Dermis microvascular lymphatic vessel endothelial cell (primary cell): Measurements from ENCODE around the gene ARRDC2. TPM values are rescaled to one million over a fixed set of nuclear protein-coding genes. Genes with fewer than 3 reads are reported as not detected.
"Not testable (repeated sequence)": the region's sequence is repeated elsewhere in the genome, so short reads cannot be mapped to it uniquely, and the experiment has no call there.

ENCODE experiments used
- DNase-seq, 2 donors: peaks; one replicate each; pipeline versions ENCODE4 v3.0.0 to v3.0.0-alpha.2; 2010; ENCODE audit warnings: low read depth in 2 of 2
- total RNA-seq: library from RNA; depleted of rRNA; stranded (reverse); fragments of >200 nt; gene quantifications from 2 replicates; pipeline ENCODE4 v1.2.1, GENCODE V29; 2014

The ARRDC2 gene
- 41.1 and 108 TPM in 2 replicates for total RNA-seq

DNA sequence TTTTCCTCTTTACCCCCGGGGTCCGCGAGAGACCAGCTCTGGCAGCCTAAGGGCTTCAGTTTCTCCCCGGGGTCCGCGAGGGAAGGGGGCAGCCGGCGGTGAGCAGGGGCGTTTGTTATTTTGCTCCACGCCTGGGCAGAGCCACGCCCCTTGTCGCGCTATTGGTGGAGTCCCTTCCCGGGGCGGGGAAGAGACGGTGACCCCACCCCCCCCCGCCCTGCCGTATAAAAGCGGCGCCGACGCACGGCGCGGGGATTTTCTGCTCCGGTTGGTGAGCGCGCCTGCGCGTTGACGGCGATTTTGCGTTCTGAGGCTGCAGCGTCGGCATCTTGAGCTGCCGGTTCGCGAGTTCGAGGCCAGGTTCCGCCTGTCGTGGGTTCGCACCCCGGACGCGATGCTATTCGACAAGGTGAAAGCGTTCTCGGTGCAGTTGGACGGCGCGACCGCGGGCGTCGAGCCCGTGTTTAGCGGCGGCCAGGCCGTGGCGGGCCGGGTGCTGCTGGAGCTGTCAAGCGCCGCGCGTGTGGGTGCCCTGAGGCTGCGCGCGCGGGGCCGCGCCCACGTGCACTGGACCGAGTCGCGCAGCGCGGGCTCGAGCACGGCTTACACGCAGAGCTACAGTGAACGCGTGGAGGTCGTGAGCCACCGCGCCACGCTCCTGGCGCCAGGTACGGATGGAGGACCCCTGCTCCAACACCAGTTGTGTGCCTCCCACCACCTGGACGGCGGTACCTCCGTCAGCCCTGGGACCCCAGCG is at the start of gene ARRDC2:
Gene ARRDC2, plus strand, starts transcription at position 254 of the 757 bp plus-strand sequence. Its CDS starts 141 bp downstream, at position 395.
- peak; percentile 84 to 94 for DNase-seq

DNA sequence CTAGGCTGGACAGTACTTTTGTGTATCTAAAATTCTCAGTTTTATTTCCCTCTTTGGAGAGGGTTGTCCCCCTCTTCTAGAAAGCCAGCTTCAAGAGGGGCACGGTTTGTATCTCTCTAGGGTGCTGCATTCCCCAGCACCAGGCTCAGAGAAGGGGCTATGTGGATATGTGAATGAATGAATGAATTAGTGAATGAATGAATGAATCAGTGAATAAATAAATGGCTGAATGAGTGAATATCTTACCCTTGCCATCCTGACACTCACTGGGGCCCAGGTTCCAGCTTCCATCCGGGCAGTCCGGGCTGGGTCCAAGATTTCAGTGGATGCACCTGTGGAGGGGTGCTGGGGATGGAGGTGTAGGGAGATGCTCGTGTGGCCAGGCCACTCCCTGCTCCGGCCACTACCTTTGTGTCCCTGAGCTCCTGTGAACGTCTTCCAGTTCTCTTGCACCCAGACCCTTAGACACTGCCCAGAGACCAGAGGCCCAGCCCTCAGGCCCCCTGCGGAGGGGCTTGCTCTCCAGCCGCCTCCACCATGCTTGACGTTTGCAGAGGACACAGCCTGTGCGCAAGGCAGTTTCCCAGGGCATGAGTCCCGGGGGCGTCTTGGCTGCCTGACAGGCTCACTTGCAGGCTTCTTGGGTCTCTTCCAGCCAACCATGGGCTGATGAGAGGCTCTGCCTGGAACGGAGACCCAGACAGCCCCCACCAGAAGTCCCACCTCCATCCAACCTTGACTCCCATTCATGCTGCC is 43.9 kb upstream of the ARRDC2 start:
- DNase-seq, result no peak

DNA sequence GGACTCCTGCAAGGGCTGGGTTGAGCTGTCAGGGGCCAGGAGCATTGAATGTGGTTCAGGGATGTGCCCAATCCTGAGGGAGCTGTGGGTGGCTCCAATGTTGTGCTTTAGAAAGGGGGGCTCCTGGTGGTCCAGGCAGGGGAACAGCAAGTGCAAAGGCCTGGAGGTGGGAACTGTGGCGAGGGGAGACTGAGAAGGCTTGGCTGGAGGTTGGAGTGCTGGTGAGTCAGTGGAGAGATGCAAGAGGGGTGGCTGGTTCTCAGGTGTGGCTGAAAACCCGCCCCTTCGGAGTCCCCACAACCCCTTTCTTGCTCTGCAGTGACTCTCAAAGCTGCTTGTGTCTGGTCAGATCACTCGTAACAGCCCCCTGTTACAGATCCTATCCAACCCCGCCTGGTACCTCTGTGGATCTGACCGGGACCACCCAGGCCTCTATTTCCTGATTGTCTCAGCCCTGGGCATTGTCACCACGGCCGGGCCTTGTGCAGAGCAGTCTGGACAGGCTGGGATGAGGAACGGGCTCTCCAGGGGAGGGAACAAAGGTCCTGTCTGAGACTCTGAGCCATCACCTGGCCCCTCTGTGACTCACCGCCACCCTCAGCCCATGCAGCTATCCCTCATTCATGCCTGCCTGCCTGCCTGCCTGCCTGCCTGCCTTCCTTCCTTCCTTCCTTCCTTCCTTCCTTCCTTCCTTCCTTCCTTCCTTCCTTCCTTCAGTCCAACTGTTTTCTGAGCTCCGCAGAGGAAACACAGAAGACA is 42.4 kb upstream of the ARRDC2 start:
- no peak for DNase-seq

DNA sequence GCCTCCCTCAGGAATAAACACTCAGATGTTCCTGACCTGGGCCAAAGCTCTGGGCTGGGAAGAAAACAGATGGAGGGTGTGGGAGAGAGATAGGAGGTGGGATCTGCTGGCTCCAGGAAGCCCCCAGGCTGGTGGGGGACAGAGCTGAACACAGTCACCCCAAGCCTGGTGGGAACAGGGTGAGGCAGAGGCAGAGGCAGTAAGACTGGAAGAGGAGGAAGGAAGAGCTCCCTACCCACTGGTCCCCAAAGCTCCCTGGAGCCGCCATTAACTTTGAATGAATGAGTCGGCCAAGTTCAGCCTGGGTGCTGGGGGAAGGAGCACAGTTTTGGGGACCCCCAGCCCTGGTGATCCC is 41.9 kb upstream of the ARRDC2 start:
- no peak for DNase-seq

DNA sequence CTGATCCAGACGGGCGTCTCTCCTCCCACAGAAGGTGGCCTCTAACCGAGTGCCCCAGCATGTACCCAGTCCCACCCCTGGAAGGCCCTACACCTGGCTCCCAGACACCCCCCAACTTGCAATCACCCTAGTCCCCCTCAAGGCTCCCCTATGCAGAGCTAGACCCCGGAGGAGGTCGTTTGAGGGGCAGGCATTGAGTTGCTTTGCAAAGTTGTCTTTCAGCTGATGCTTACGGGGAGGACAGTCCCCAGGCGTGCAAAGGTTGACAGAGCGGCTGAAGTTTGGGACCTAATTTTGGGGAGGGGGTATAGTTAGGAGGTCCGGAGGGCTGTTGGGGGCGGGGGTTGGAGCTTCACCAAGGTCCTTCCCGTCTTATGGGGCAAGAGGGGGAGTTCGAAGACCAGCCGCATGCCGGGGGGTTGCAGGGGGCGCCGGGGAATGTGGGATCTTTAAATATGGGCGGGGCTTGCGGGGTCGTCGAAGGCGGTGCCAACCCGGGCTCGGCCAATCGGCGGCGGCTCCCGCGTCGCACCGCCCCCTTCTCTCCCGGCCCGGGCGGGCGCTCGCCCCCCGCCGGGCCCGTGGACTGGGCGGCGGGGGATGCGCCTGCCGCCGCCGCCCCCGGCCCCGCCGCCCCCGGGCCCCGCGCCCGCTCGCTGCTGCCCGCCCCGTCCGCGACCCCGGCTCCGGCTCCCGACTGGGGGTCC is 41.3 kb upstream of the ARRDC2 start, which contains the start of gene KCNN1:
Gene KCNN1, plus strand, starts transcription at position 558 of the 707 bp plus-strand sequence. CDS start 6,782 bp downstream, outside the sequence.
- no peak for DNase-seq

DNA sequence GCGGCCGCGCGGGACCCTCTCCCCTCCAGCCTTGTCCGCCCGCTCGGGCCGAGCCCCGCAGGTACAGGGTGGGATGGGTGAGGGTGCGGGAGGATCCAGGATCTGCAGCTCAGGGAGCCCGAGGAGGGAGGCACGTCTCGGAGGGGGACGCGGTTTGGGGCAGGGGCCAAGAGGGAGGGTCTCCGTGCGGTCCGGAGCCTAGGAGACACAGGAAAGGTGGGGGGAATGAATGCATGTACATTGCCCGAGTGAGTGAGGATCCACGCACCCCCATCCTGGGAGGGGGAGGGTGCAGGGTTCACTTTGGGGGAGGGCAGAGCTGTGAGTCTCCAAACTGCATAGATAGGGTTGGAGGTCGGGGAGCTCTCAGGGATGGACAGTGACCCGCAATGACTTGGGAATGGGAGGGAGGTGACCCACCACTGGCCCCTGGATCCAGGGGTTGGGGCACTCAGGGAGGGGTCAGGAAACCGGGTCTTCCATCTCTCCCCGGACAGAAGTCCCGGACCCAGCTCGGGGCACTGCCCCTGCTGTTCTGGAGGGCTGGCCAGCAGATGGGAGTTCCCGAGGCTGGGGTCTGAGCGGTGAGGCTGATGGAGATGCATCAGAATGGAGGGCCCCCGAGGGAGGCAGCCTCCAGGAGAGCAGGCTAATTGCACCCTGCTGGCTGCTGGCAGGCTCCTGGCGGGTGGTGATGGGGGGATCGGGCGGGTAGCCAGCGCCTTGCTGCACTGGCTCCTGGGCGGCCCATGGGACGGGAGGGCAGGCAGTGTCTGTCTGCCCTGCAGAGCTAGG is 40.5 kb upstream of the ARRDC2 start:
- DNase-seq, result no peak

DNA sequence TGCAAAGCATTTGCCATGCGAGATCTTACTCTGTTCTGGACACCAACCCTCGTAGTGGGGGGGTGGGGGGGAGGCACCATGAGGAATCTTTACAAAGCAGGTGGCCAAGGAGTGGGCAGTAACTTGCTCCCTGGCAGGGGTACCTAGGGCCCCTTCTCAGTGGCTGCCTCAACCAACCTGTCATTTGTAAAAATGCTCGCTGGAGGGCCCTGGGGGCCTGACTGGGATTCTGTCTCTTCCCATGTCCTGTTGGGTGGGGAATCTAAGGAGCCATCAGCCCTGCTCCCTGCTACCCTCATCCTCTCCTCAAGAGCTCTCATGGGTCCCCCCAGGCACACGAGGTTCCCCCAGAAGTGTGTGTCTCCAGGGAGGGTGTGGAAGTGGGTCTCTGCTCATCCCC is 39.6 kb upstream of the ARRDC2 start:
- no peak for DNase-seq

DNA sequence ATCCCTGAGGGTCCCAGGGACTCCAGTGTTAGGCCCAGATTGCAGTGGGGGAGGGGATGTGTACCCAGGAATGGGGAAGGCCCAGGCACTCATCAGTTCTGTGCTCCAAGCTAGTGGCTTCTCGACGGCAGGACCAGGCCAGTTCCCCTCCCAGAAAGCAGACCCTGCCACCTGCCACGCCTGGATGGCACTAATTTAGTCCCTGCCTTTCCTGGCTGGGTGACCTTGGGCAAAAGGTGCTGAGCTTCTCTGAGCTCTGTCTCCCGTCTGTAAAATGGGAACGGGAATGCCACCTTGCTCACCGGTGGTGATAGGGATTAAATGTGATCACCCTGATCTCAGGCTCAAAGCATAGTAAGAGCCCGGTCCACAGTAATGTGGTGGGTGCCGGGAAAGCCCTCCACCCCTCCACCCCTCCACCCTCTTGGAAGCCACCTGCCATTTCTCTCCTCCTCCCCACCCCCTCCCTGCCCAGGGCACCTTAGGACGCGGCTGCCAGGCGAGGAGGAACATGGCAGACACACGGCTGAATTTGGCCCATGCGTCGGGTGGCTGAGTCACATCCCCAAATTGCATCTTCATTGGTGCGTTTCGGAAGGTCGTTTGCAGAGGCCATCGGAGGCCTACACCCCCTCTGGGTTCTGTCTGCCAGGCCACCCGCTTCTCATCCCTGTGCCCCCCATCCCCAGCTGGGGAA is 38.7 kb upstream of the ARRDC2 start:
- no peak for DNase-seq

DNA sequence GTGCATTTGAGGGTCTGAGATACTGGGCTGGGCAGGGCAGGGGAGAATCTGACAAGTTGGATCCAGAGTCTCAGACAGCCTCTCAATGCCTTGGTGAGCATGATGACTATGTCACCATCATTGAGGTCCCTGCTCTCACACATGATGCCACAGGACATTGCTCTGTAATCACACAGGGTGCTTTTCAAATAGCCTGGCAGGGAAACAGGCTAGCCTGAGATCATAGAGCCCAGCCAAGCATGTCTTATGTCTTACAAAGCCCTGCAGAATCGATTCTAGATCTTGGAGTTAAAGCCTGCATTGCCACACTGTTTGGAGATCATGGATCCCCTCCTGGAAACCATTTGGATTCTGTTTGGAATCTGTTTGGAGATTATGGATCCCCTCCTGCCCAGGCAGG is 35.7 kb upstream of the ARRDC2 start:
- DNase-seq, result no peak

DNA sequence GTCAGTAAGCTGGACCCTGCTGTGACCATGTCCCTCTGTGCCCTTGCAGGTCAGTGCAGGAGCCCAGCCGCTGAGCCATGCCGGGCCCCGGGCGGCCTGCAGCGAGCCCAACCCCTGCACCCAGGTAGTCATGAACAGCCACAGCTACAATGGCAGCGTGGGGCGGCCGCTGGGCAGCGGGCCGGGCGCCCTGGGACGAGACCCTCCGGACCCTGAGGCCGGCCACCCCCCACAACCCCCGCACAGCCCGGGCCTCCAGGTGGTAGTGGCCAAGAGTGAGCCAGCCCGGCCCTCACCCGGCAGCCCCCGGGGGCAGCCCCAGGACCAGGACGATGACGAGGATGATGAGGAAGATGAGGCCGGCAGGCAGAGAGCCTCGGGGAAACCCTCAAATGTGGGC is 34.2 kb upstream of the ARRDC2 start:
- DNase-seq, result no peak

DNA sequence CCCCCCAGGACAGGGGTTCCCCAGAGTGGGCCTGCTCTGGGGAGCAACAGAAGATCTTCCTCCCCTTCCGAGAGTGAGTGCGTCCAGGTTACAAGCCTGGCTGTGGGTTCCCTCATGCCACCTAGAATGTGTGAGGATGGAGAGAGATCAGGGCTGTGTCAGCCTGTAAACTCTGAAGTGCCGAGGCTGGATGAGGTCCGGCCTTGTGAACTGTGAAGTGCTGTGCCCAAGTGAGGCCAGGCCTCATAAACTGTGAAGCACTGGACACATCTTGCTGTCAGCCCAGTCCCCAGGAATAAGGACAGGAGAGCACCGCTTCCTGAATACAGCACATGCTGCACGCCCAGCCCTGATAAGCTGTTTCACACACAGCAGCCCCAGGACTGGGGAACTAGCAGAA is 33.4 kb upstream of the ARRDC2 start:
- DNase-seq, result no peak

DNA sequence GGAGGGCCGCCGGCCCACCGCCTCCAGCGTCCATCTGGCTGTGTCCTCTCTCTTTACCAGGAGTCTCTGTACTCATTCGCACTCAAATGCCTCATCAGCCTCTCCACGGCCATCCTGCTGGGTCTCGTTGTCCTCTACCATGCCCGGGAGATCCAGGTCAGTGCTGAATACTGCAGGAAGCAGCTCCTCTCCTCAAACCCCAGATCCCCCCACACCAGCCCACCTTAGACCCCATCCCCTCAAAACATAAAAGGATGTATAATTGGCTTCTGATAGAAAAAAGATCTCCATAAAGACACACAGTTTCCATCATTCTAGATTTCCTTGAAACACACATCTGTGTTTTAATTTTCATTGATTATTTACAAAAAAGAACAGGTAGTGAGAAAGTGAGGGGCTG is 32.9 kb upstream of the ARRDC2 start:
- no peak for DNase-seq

DNA sequence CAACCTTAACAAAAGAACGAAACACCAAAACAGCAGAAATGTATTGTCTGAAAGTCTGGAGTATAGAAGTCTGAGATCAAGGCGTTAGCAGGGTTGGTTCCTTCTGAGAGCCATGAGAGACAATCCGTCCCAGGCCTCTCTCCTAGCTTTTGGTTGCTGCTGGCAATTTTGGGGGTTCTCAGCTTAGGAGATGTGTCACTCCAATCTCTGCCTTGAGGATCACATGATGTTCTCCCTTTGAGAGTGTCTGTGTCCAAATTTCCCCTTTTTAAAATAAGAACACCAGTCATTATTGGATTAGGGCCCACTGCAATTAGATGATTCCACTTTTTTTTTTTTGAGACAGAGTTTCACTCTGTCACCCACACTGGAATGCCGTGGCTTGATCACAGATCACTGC is 30.9 kb upstream of the ARRDC2 start:
- no peak for DNase-seq

DNA sequence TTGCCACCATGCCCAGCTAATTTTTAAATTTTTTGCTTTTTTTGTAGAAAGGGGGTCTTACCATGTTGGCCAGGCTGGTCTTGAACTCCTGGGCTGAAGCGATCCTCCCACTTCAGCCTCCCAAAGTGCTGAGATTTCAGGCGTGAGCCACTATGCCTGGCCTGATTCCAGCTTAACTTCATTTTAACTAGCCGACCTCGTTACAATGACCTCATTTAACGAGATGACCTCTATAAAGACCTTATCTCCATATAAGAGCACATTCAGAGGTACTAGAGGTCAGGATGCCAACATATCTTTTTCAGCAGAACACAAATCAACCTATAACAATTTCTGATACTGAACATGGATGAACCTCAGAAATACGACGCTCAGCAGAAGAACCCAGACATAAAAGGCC is 30.5 kb upstream of the ARRDC2 start:
- no peak for DNase-seq

DNA sequence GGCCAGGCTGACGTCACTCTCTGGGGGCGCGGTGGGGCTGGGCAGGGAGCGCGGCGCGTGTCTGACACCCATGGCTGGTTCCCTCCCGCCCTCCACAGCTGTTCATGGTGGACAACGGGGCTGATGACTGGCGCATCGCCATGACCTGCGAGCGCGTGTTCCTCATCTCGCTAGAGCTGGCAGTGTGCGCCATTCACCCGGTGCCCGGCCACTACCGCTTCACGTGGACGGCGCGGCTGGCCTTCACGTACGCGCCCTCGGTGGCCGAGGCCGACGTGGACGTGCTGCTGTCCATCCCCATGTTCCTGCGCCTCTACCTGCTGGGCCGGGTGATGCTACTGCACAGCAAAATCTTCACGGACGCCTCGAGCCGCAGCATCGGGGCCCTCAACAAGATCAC is 26.4 kb upstream of the ARRDC2 start:
- DNase-seq, result no peak

DNA sequence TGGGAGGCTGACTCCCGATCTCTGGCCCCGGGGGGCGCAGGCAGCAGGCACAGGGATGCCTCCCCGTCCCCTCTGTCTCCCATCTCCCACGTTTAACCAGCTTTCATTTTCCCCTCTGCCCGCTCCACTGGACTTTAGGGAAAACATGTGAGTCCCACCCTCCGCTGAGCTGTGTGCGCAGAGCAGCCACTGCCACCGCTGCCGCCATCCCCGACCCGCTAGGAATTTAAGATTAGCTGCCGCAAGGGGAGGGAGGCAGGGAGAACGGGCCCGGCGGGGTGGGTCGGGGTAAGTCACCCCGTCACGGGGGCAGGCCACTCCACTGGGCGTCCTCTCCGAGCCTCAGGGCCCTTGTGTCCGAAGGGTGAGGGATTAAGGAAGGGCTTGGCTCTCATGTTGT is 25.5 kb upstream of the ARRDC2 start:
- DNase-seq, result no peak

DNA sequence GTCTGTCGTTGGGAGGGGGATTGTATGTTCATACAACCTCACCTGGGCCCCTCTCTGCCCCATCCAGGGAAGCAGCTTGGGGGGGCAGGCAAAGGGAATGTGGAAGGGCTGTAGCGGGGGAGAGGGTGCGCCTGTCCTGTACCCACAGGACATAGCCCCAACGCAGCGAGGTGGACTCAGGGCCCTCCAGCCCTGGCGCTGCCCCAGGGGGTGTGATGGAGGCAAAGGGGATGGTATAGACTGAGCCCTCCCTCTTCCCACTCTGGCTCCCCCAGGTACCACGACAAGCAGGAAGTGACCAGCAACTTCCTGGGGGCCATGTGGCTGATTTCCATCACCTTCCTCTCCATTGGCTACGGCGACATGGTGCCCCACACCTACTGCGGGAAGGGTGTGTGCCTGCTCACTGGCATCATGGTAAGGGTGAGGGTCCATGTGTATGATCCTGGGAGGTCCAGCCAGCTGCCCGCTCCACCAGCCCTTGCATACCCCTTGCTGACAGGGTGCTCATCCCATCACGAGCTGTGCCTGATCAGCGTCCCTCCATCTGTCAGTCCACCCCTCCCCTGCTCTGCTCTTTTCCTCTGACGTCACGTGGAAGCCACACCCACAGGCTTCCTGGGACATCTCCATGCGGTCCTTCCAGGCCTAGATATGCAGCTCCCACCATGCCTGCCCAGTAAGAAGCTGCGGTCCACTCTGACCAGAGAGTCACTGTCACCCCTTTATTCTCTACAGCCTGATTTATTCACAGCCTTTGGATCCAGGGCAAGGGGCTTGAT is 22.7 kb upstream of the ARRDC2 start:
- no peak for DNase-seq

DNA sequence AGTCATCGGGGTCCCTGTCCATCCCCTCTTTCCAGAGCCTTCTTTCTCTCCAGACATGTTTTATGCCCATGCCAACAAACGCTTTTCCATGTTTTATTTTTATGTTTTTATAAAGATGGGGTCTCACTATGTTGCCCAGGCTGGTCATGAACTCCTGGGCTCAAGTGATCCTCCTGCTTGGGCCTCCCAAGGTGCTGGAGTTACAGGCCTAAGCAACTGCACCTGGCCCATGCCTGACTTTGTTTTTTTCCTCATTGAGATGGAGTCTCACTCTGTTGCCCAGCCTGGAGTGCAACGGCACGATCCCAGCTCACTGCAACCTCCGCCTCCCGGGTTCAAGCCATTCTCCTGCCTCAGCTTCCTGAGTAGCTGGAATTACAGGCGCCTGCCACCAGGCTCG is 21.4 kb upstream of the ARRDC2 start:
- DNase-seq, result not testable (repeated sequence)

DNA sequence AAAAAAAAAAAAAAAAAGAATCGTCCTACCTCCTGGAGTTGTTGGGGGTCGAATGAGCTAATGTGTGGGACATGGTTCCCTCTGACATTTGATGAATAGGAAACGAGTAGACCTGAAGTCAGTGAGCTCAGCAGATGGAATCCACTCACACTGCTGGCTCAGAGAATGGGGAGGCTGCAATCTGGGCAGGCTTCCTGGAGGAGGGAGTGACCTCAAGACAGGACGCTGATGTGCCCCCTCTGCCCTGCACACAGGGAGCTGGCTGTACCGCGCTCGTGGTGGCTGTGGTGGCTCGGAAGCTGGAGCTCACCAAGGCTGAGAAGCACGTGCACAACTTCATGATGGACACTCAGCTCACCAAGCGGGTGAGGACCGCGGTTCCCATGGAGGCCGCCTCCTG is 19.8 kb upstream of the ARRDC2 start:
- DNase-seq, result no peak
